KMS-11 (cell line): ENCODE results near the gene UPF1.

Experiments
- H2AFZ ChIP-seq: fragments of 200-600 bp; sonication (generic); 2 replicates; pipeline ENCODE4 v1.6.1; 2016; ENCODE audit warnings: antibody characterized with exemption, mixed run types, low read depth
- H3K27ac ChIP-seq: fragments of 200-600 bp; sonication (generic); 2 replicates; pipeline ENCODE4 v1.6.1; 2016; ENCODE audit warnings: mild to moderate bottlenecking, mixed run types
- H3K27me3 ChIP-seq: fragments of 200-600 bp; sonication (generic); 2 replicates; pipeline ENCODE4 v1.6.1; 2017; ENCODE audit warnings: mild to moderate bottlenecking, low read depth, mixed run types, moderate library complexity; ENCODE audit not compliant: insufficient read depth
- H3K36me3 ChIP-seq: fragments of 200-600 bp; sonication (generic); 2 replicates; pipeline ENCODE4 v1.6.1; 2017; ENCODE audit warnings: mild to moderate bottlenecking, mixed run types; ENCODE audit not compliant: insufficient read depth
- H3K4me1 ChIP-seq: fragments of 200-600 bp; sonication (generic); 2 replicates; pipeline ENCODE4 v1.6.1; 2016; ENCODE audit warnings: mild to moderate bottlenecking, low read depth, mixed run types; ENCODE audit not compliant: poor library complexity, severe bottlenecking
- H3K4me2 ChIP-seq: fragments of 200-600 bp; sonication (generic); 2 replicates; pipeline ENCODE4 v1.7.0; 2016; ENCODE audit warnings: mild to moderate bottlenecking, mixed run types
- H3K4me3 ChIP-seq: fragments of 200-600 bp; sonication (generic); IDR thresholded peaks from 2 replicates; pipeline ENCODE4 v1.6.1; 2017; ENCODE audit warnings: low read depth, low read length, mixed read lengths; ENCODE audit not compliant: insufficient read depth
- H3K79me2 ChIP-seq: fragments of 200-600 bp; sonication (generic); 2 replicates; pipeline ENCODE4 v1.6.1; 2016; ENCODE audit warnings: low read depth, mixed run types; ENCODE audit not compliant: insufficient read depth
- H3K9ac ChIP-seq: fragments of 200-600 bp; sonication (generic); 2 replicates; pipeline ENCODE4 v1.6.1; 2016; ENCODE audit warnings: mild to moderate bottlenecking, mixed run types
- H4K20me1 ChIP-seq: fragments of 200-600 bp; sonication (generic); 2 replicates; pipeline ENCODE4 v1.6.1; 2016; ENCODE audit warnings: mild to moderate bottlenecking, mixed run types; ENCODE audit not compliant: insufficient read depth
- TF ChIP-seq, protein P1 (sequence below): fragments of 200-600 bp; sonication (generic); conservative IDR thresholded peaks from 2 replicates; pipeline ENCODE4 v1.6.1; 2017; ENCODE audit warnings: low read depth, mild to moderate bottlenecking, antibody characterized with exemption, low read length, moderate library complexity, mixed read lengths

Gene UPF1

DNA sequence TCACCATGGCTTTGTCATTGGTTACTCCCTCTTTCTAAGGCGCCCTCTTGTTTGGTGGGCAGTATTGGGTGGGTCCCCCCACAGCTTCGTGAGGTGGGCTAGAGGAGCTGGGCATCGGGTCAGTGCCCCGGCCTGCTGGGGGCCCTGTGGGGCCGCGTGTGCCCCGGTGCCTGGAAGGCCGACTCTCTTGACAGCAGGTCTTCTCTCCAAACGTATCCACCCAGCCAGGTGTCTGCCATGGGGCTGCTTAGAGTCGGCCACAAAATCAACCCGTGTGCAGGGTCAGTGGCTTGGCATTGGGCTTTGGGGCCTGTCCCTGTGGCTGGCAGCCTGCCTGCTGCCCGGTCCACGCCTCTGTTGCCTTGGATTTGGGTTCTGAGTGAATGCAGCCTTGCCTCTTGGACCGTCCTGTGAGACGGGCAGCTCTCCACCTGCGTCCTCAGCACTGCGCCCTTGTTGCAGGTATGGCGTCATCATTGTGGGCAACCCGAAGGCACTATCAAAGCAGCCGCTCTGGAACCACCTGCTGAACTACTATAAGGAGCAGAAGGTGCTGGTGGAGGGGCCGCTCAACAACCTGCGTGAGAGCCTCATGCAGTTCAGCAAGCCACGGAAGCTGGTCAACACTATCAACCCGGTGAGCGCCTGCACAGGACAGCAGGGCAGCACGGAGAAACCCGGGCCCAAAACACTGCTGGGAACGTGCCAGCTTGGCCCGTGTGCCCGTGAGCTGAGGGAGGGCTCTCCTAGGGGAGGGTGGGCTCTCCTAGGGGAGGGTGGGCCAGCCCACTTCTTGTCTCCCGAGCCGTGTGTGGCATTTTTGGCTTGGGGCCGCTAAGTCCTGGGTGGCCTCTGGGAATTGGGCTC is 31.4 kb downstream of the UPF1 start:
- no peaks in the 10 kb centered on the region for H3K4me1 ChIP-seq
- no peaks in the 10 kb centered on the region for H4K20me1 ChIP-seq
- TF ChIP-seq, protein P1, sequence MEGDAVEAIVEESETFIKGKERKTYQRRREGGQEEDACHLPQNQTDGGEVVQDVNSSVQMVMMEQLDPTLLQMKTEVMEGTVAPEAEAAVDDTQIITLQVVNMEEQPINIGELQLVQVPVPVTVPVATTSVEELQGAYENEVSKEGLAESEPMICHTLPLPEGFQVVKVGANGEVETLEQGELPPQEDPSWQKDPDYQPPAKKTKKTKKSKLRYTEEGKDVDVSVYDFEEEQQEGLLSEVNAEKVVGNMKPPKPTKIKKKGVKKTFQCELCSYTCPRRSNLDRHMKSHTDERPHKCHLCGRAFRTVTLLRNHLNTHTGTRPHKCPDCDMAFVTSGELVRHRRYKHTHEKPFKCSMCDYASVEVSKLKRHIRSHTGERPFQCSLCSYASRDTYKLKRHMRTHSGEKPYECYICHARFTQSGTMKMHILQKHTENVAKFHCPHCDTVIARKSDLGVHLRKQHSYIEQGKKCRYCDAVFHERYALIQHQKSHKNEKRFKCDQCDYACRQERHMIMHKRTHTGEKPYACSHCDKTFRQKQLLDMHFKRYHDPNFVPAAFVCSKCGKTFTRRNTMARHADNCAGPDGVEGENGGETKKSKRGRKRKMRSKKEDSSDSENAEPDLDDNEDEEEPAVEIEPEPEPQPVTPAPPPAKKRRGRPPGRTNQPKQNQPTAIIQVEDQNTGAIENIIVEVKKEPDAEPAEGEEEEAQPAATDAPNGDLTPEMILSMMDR = no peak
- H3K79me2 ChIP-seq = no peaks in the 10 kb centered on the region
- no peak overlapping the region for H3K4me2 ChIP-seq
- H3K27me3 ChIP-seq = no peaks in the 10 kb centered on the region
- peaks cover 8% of the 10 kb centered on the region; the same call in 1 of the 2 replicates for H3K36me3 ChIP-seq
- H3K9ac ChIP-seq = no peak overlapping the region
- H3K27ac ChIP-seq = no peak overlapping the region
- H3K4me3 ChIP-seq = no peak overlapping the region
- no peak overlapping the region for H2AFZ ChIP-seq

DNA sequence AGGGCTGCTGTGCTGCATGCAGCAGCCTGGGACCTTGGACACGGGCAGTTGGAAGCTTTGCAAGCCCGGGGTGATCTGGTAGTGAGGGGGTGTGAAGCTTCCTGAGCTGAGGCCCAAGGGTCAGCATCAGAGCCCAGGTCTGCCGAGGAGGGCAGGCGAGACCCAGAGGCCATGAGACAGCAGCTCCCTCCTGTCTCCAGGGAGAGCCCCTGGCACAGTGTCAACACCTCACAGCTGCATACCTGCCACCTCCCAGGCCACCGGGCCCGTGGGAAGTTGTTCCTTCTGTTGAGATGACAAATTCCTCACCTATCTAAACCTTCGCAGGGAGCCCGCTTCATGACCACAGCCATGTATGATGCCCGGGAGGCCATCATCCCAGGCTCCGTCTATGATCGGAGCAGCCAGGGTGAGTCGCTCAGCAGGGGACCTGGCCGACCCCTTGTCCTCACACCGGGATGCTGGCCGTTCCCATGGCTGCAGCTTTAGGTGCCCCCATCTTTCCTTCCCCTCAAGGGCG is 32.1 kb downstream of the UPF1 start:
- H3K4me3 ChIP-seq = no peak overlapping the region
- H3K36me3 ChIP-seq = peaks cover 3% of the 10 kb centered on the region; the same call in 1 of the 2 replicates
- no peak overlapping the region for H3K27ac ChIP-seq
- H3K27me3 ChIP-seq = no peaks in the 10 kb centered on the region
- TF ChIP-seq, protein P1 = no peak
- no peaks in the 10 kb centered on the region for H3K79me2 ChIP-seq
- no peaks in the 10 kb centered on the region for H4K20me1 ChIP-seq
- no peak overlapping the region for H3K9ac ChIP-seq
- H2AFZ ChIP-seq = no peak overlapping the region
- H3K4me2 ChIP-seq = no peak overlapping the region
- no peaks in the 10 kb centered on the region for H3K4me1 ChIP-seq

DNA sequence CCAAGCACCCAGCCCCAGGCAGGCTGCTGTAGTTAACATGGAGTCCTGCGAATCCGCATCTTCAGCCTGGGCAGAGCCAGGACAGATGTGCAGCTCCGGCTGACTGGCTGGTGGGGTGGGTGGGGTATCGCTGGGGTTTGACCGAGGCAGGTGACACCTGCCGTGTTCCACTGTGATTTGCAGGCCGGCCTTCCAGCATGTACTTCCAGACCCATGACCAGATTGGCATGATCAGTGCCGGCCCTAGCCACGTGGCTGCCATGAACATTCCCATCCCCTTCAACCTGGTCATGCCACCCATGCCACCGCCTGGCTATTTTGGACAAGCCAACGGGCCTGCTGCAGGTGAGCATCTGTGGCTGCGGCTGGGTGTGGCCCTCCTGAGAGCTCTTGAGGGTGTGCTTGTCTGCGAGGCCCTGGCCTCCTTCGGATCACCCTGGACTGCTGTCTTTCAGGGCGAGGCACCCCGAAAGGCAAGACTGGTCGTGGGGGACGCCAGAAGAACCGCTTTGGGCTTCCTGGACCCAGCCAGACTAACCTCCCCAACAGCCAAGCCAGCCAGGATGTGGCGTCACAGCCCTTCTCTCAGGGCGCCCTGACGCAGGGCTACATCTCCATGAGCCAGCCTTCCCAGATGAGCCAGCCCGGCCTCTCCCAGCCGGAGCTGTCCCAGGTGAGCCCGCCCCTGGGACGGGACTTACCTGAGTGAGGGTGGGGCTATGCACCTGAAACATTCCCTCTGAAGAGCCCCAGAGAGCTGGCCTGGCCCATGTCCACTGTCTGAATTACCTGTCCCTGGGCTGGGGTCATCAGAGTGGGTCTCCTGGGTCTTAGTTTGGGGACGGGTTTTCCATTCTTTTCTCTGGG is 33.6 kb downstream of the UPF1 start:
- no peak overlapping the region for H3K9ac ChIP-seq
- H3K4me2 ChIP-seq = no peak overlapping the region
- no peaks in the 10 kb centered on the region for H3K27me3 ChIP-seq
- TF ChIP-seq, protein P1 = no peak
- H3K4me3 ChIP-seq = no peak overlapping the region
- H3K27ac ChIP-seq = no peak overlapping the region
- H2AFZ ChIP-seq = no peak overlapping the region
- H3K4me1 ChIP-seq = no peaks in the 10 kb centered on the region
- peaks cover 3% of the 10 kb centered on the region; the same call in 1 of the 2 replicates for H3K36me3 ChIP-seq
- H3K79me2 ChIP-seq = no peaks in the 10 kb centered on the region
- no peaks in the 10 kb centered on the region for H4K20me1 ChIP-seq

DNA sequence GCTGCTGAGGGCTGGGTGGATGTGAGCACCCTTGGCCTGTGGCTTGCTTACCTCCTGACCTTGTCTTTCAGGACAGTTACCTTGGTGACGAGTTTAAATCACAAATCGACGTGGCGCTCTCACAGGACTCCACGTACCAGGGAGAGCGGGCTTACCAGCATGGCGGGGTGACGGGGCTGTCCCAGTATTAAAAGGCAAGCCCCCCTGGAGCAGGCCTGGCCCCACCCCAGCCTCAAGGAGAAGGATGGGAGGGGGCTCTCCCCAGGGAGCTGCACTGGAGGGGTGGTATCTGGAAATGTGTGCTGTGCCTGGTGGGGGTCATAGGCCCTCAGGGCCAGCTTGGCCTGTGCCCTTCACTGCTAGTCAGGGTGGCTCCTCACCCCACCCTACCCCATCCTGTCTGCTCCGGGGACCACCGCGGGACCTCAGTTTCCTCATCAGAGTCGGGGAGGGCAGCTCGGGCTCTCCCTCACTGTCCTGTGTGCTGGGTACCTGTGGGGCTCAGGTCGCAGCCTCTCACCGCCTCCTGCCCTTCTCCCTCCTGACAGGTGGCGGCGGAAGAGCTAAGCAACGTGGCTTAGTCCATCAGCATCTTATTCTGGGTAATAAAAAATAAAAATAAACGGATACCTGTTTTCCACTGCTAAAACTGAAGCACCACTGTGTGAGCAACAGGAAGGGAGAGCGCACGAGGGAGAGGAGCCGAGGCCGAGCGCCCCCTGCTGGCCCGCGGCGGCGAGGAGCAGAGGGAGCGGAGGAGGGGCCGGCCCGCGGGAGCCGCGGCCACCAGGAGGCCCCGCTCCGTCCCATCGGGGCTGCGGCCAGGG is 34.4 kb downstream of the UPF1 start:
- Histone ChIP-seq H3K4me1 (no peaks in the 10 kb centered on the region), H2AFZ (no peak overlapping the region), H3K9ac (no peak overlapping the region), H4K20me1 (no peaks in the 10 kb centered on the region), H3K27ac (no peak overlapping the region), H3K4me3 (no peak overlapping the region), H3K27me3 (no peaks in the 10 kb centered on the region), H3K36me3 (peaks cover 3% of the 10 kb centered on the region; the same call in 1 of the 2 replicates), H3K79me2 (no peaks in the 10 kb centered on the region), H3K4me2 (no peak overlapping the region)
- TF ChIP-seq, protein P1 = peak; percentile 70
